SK-N-DZ (cell line): ENCODE data around the gene ACBD5.

Source experiments
- DNase-seq: peaks from one replicate; pipeline ENCODE4 v3.0.0-alpha.2; 2015; ENCODE audit warnings: low spot score
- small RNA-seq, 2 experiments: library from RNA; depleted of rRNA; stranded (forward); fragments of <200 nt; gene quantifications; one replicate each; pipeline ENCODE3, GENCODE V24; 2014

ACBD5 gene

GRCh38 chr10:27153845-27154193 lies 86.8 kb downstream of the ACBD5 start:
- DNase-seq: no peak

- no peak for DNase-seq
Measured at GRCh38 chr10:27153329-27153728, 87.3 kb downstream of the ACBD5 start.

GRCh38 chr10:27152687-27153086 lies 87.9 kb downstream of the ACBD5 start:
- no peak for DNase-seq

- DNase-seq: no peak
Measured at GRCh38 chr10:27150261-27150660, 90.3 kb downstream of the ACBD5 start.

GRCh38 chr10:27147701-27148100 lies 92.9 kb downstream of the ACBD5 start:
- no peak for DNase-seq

GRCh38 chr10:27145937-27146336 lies 94.7 kb downstream of the ACBD5 start:
- no peak for DNase-seq

Small RNAs within 50 kb of the gene (small RNA-seq; reads per million reads assigned to genes)
- gene RNU2-24P (0.13 to 9.1 reads per million in 2 experiments), gene RNU7-12P (0.03 to 0.09 reads per million in 2 experiments)
